Activated CD8-positive, alpha-beta memory T cell treated with anti-CD3 and anti-CD28 coated beads, Interleukin-2, amount 50 U/mL, for 24 hours (primary cell): ENCODE measurements around the gene COMT.

Experiments used
- DNase-seq: peaks from one replicate; pipeline ENCODE4 v3.0.0-alpha.2; 2020; ENCODE audit errors: extremely low read depth

The COMT gene

GRCh38 chr22:19981961-19982920 is 40.7 kb downstream of the COMT start:
- no peak for DNase-seq

GRCh38 chr22:19982991-19983578 is 41.5 kb downstream of the COMT start:
- no peak for DNase-seq

- no peak for DNase-seq
Measured at GRCh38 chr22:19983741-19984140, 42.2 kb downstream of the COMT start.

- no peak for DNase-seq
Measured at GRCh38 chr22:19984201-19984753, 42.7 kb downstream of the COMT start.

- no peak for DNase-seq
Measured at GRCh38 chr22:19984851-19985811, 43.6 kb downstream of the COMT start.

- no peak for DNase-seq
Measured at GRCh38 chr22:19986011-19986409, 44.4 kb downstream of the COMT start.

- DNase-seq, result no peak
Measured at GRCh38 chr22:19986410-19987341, 45.1 kb downstream of the COMT start.

GRCh38 chr22:19987394-19988306 is 46.1 kb downstream of the COMT start:
- DNase-seq, result no peak

GRCh38 chr22:19988331-19988808 is 46.8 kb downstream of the COMT start:
- no peak for DNase-seq

- no peak for DNase-seq
Measured at GRCh38 chr22:19988965-19989724, 47.6 kb downstream of the COMT start.

GRCh38 chr22:19989725-19990067 is 48.1 kb downstream of the COMT start:
- no peak for DNase-seq

GRCh38 chr22:19990188-19990587 is 48.6 kb downstream of the COMT start:
- no peak for DNase-seq

GRCh38 chr22:19990609-19991394 is 49.2 kb downstream of the COMT start:
- DNase-seq, result no peak

GRCh38 chr22:19991395-19991644 is 49.7 kb downstream of the COMT start:
- DNase-seq, result no peak

- DNase-seq, result no peak
Measured at GRCh38 chr22:19991645-19992451, 50.3 kb downstream of the COMT start.

- DNase-seq, result no peak
Measured at GRCh38 chr22:19992481-19992911, 50.9 kb downstream of the COMT start.

- no peak for DNase-seq
Measured at GRCh38 chr22:19992921-19993355, 51.4 kb downstream of the COMT start.
